Measurements from ENCODE around the gene MANSC1.
A peak's percentile ranks its signal among the peaks of the same experiment; 100 is the strongest.

Gene MANSC1

DNA sequence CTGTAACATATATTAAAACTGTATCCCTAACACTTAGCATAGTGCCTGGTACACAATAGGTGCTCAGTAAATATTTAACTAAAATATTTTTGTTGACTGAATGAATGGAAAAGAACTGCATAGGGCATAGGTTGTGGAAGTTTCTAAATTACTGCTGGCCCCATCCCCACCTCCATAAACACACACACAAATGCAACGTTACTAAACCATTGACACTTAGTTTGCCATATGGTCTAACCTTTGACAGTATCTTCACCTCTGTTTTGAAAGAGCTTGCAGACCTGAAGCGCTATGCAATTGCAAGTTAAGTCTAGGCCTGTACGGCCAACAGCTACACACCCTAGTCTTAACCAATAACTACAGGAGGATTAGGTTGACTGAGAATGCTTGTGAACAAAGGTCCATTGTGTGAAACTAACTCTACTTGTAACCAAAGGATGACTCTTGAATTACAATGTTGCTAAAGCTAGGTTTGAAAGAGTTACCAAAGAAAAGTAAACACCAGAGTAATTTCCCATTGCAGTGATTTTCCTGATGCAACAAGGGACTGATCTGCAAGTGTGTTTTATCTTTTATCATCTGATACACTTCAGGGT lies 924 bp upstream of the MANSC1 start:
- peak overlapping the region; percentile 39 for H3K4me3 ChIP-seq (ENCODE audit: low read depth, low read length)
- TF ChIP-seq, protein P1, sequence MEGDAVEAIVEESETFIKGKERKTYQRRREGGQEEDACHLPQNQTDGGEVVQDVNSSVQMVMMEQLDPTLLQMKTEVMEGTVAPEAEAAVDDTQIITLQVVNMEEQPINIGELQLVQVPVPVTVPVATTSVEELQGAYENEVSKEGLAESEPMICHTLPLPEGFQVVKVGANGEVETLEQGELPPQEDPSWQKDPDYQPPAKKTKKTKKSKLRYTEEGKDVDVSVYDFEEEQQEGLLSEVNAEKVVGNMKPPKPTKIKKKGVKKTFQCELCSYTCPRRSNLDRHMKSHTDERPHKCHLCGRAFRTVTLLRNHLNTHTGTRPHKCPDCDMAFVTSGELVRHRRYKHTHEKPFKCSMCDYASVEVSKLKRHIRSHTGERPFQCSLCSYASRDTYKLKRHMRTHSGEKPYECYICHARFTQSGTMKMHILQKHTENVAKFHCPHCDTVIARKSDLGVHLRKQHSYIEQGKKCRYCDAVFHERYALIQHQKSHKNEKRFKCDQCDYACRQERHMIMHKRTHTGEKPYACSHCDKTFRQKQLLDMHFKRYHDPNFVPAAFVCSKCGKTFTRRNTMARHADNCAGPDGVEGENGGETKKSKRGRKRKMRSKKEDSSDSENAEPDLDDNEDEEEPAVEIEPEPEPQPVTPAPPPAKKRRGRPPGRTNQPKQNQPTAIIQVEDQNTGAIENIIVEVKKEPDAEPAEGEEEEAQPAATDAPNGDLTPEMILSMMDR (IDR thresholded peaks at IDR 0.05; ENCODE audit: low read depth, low read length), result no peak
- no peak for TF ChIP-seq POLR2A (IDR thresholded peaks at IDR 0.05; ENCODE audit: extremely low read depth, insufficient read length)
- no peak for TF ChIP-seq MYC (IDR thresholded peaks at IDR 0.05; ENCODE audit: low read depth, low read length)
- TF ChIP-seq, protein P2, sequence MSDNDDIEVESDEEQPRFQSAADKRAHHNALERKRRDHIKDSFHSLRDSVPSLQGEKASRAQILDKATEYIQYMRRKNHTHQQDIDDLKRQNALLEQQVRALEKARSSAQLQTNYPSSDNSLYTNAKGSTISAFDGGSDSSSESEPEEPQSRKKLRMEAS (IDR thresholded peaks at IDR 0.05; ENCODE audit: low read depth, low read length), result no peak
- no peak for DNase-seq (ENCODE audit: low read depth)

DNA sequence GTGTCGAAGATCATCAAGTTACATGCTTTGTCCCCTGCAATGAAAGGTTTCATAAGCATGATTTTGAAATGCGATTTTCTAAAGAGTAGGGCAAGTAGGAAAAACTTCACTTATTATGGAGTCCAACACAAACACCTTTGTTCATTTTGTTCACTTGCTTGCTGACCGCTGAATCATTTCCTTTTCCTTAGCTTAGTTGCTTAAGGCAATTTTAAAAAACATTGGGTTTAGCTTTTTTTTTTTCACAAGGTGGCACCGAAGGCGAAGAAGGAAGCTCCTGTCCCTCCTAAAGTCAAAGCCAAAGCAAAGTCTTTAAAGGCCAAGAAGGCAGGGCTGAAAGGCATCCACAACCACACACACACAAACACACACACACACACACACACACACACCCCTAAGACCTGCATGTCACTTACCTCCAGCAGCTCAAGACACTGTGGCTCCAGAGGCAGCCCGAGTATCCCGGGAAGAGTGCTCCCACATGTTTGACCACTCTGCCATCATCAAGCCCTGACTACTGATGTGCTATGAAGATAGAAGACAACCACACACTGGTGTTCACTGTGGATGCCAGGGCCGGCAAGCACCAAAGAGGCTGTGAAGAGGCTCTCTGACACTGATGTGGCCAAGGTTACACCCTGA lies 11.4 kb downstream of the MANSC1 start:
- peak; percentile 38 for DNase-seq (ENCODE audit: low read depth)
- no peak for TF ChIP-seq POLR2A (IDR thresholded peaks at IDR 0.05; ENCODE audit: extremely low read depth, insufficient read length)
- TF ChIP-seq, protein P1 (IDR thresholded peaks at IDR 0.05; ENCODE audit: low read depth, low read length), result no peak
- TF ChIP-seq MYC (IDR thresholded peaks at IDR 0.05; ENCODE audit: low read depth, low read length), result no peak
- TF ChIP-seq, protein P2 (IDR thresholded peaks at IDR 0.05; ENCODE audit: low read depth, low read length), result no peak
- no peak overlapping the region for H3K4me3 ChIP-seq (ENCODE audit: low read depth, low read length)

DNA sequence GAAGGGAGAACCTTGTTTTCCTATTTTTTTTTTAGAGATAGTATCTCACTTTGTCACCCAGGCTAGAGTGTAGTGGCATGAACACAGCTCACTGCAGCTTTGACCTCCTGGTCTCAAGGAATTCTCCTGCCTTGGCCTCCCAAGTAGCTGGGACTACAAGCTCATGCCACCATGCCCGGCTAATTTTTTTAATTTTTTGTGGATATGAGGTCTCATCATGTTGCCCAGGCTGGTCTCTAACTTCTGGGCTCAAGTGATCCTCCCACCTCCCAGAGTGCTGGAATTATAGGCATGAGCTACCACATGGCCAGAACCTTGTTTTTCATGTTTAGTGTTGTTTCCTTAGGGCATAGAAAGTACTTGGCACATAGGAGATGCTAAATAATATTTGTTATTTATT lies 13.5 kb downstream of the MANSC1 start:
- H3K4me3 ChIP-seq (ENCODE audit: low read depth, low read length), result no peak overlapping the region
- TF ChIP-seq, protein P2 (IDR thresholded peaks at IDR 0.05; ENCODE audit: low read depth, low read length), result no peak
- TF ChIP-seq, protein P1 (IDR thresholded peaks at IDR 0.05; ENCODE audit: low read depth, low read length), result no peak
- TF ChIP-seq MYC (IDR thresholded peaks at IDR 0.05; ENCODE audit: low read depth, low read length), result no peak
- TF ChIP-seq POLR2A (IDR thresholded peaks at IDR 0.05; ENCODE audit: extremely low read depth, insufficient read length), result no peak
- no peak for DNase-seq (ENCODE audit: low read depth)

DNA sequence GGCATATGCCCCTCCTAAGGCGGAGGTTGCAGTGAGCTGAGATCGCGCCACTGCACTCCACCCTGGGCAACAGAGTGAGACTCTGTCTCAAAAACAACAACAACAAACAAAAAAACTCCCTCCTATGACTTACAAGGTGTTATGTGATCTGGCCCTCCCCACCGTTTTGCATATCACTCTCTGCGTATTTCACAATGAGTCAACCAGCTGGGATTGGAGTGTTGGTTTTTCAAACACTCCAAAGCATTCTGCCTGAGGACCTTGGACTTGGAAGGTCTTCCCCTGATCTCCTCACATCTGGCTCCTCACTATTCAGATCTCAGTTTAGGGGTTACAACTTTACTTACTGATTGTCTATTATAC lies 14.0 kb downstream of the MANSC1 start:
- H3K4me3 ChIP-seq (ENCODE audit: low read depth, low read length), result no peak overlapping the region
- DNase-seq (ENCODE audit: low read depth), result no peak
- TF ChIP-seq POLR2A (IDR thresholded peaks at IDR 0.05; ENCODE audit: extremely low read depth, insufficient read length) (no peak), MYC (IDR thresholded peaks at IDR 0.05; ENCODE audit: low read depth, low read length) (no peak)
- TF ChIP-seq, protein P1 (IDR thresholded peaks at IDR 0.05; ENCODE audit: low read depth, low read length), result no peak
- TF ChIP-seq, protein P2 (IDR thresholded peaks at IDR 0.05; ENCODE audit: low read depth, low read length), result no peak

DNA sequence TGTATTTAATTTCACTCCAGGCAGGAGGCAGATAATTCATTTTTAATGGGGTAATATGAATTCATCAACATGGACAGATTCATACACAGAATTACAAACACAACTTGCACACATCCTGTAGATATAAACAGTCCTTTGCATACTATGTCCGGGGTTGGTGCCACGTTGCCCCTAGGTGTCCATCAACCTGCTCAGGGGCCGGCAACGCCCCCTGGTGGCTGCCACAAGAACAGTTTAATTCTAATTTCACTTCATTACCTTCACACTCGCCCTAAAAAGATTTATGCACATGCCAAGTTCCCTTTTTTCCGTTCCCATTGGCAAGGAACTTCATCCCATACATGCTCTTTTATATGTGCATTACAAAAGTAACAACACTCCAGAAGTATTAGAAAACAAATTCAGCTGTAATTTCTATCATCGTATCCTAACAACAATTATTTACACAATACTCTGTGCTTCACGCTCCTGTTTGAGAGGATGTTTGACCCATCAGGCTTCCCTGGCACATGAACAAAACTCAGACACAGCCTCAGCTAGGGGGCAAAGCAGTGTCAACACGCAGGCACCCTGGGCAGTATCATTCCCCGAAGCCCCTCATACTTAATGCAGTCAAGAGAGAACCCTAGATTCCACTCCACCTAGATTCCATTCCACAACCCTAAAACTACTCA lies 15.5 kb downstream of the MANSC1 start:
- no peak for TF ChIP-seq POLR2A (IDR thresholded peaks at IDR 0.05; ENCODE audit: extremely low read depth, insufficient read length)
- TF ChIP-seq, protein P1 (IDR thresholded peaks at IDR 0.05; ENCODE audit: low read depth, low read length), result peak; percentile 79
- TF ChIP-seq, protein P2 (IDR thresholded peaks at IDR 0.05; ENCODE audit: low read depth, low read length), result peak; percentile 79
- peak; percentile 84 for TF ChIP-seq MYC (IDR thresholded peaks at IDR 0.05; ENCODE audit: low read depth, low read length)
- H3K4me3 ChIP-seq (ENCODE audit: low read depth, low read length), result no peak overlapping the region
- peak; percentile 78 for DNase-seq (ENCODE audit: low read depth)

Data from NB4 (cell line).